AG20443 (cell line): Measurements from ENCODE around the gene ACIN1.

ENCODE experiments used
- DNase-seq: peaks from one replicate; pipeline ENCODE4 v3.0.0; 2012; ENCODE audit warnings: low spot score, mixed read lengths

The ACIN1 gene

DNA sequence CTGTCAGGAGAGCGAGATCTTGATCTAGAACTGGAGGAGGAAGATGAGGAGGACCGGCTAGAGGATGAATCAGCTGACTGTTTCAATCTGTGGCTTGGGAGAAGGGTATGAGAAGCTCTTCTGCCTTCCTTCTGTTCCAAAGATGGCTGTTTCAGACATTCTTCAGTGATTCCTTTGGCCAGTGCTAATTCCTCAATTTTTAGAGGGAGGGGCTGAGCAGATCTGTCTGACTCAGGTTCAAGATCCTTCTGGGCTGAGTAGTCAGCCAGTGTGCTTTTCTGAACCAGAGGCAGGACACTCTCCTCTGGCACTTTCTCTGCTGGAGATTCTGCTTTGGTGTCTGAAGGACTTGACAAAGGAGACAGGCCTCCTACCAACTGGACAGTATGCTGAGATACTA is 15.2 kb downstream of the ACIN1 start:
- peak; percentile 58 for DNase-seq

DNA sequence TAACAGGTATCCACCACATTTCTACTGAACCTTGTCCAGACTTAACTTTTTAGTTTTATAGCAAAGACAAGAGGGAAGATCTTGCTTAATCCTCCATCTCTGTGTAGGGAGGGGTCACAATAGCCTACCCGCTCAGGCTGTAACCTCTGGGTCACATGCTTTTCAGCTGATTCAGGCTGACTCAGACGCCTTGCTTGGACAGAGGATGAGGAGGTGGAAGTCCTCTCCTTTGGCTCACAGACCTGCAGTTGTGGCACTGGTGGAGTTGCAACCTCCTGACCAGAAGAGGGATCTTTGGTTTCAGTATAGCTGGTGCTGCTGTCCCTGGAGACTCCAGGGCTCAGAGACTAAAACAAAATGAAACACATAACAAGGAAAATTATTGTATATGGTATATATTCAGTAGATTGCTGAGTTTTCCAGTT is 16.2 kb downstream of the ACIN1 start:
- peak; percentile 89 for DNase-seq

DNA sequence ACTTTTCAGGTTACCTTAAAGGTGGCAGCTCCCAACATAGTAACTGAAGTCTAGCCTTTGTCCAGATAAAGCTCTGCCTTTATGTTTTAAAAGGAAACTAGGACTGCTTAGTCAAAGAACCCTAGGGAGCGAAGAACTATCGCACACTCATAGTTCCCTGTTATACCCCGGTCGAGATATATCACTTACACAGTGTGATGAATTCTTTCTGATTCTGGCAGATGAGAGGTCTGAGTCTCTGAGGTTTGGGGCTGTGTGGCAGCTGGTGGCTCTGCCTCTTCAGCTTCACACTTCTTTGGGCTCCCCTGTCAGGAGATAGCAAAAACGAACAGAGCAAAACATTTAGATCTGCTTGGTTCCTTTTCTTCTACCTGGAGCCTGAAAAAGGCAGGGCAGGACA is 17.0 kb downstream of the ACIN1 start:
- DNase-seq: no peak

DNA sequence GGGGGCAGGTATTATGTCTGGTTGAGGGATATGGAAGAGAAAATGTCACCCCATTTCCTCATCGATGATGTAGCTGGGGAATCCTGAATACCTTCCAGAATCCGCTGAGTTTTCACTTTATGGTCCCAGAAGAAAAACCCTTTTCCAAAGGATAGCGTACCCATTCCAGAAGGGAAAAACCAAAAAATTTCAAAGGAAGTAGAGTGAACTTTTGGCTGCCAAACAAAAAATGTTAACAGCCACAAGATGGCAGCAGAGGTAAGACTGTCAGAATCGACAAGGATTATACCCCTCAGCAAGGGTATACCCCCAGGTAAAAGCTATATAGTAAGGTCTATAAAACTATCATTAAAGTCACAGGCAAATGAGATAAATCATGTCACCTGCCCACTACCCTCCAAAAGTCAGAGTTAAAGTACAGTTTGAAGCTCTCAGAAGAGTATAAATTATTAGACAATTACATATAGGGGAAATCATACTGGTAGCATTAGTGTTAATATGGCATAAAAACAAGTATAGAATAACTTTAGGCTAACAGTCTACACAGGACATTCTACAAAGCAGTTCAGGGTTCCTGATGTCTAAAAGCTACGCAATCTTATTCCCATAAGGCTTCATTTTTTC is 18.0 kb downstream of the ACIN1 start:
- DNase-seq: peak; percentile 23

DNA sequence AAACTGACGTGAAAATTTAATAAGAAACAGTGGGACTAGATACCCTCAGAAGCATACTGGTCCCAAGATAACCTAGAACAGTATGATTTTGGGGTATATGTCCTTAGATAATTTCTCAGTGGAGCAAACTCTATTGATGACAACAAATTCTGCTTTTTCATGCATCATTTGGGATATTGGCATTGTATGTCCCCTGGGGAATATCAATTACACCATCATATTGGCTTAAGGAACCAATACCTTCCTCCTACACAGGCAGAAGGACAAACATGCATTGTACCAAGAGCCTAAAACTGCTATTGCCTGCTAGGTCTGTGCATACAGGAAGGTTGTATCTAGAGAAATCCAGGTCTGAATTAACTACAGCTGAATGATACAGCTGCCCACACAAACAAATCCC is 20.0 kb downstream of the ACIN1 start:
- no peak for DNase-seq

DNA sequence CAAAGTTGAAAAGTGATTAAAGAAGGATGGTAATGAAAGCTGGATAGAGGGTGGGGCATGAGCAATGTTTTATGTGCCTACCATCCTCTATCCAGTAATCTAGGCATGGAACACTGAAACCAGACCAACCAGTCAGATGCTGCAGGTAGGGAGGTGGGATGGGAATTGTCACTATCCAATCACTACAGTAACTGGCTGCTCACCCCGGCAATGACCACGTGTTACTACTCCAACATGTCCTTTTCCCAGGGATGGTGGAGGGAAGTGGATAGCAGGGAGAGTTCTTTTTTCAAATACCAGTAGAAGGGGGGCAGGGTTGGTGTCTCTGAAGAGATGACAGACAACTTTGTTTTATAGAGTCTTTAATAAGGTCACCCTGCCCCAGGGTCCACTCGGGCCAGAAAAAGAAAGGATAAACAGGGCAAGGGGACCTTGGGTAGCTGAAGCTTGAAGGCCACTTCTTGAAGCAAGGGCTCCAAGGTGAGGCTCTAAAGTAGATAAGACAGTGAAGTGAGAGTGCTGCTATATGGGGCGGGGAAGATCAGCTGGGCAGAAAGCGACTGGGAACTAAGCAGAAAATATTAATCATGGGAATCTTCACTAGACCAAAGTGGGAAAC is 22.9 kb downstream of the ACIN1 start:
- no peak for DNase-seq

DNA sequence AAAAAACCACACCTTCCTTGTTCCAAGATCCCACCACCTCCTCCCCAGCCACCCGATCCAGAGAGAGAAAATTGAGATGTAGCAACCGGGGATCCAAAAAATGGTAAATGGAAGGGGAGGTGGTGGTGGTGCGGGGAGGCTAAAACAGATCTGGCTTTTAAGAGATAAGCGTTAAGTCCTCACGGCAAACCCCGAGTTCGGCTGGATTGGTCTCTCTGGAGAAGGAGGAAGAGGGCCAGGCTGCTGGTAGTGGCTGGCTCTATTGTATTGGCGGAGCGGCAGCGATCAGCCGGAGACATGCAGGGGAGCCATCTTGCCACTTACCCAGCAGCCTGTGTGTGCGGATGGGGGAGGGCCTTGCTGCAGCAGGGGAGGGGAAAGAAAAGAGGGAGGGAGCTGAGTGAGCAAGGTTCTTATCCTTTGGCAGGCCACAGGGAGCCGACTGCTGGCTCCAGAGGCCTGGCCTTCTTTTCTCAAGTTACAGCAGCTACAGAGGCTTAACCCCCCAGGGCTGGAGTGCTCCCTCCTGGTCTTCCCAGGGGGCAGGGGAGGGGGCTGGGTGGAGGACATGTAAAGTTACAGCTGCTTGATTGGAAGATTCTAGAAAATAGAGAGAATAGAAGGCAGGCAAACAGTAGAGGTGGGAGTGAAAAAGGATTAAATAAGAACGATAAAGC is 23.6 kb downstream of the ACIN1 start:
- DNase-seq: peak; percentile 94

DNA sequence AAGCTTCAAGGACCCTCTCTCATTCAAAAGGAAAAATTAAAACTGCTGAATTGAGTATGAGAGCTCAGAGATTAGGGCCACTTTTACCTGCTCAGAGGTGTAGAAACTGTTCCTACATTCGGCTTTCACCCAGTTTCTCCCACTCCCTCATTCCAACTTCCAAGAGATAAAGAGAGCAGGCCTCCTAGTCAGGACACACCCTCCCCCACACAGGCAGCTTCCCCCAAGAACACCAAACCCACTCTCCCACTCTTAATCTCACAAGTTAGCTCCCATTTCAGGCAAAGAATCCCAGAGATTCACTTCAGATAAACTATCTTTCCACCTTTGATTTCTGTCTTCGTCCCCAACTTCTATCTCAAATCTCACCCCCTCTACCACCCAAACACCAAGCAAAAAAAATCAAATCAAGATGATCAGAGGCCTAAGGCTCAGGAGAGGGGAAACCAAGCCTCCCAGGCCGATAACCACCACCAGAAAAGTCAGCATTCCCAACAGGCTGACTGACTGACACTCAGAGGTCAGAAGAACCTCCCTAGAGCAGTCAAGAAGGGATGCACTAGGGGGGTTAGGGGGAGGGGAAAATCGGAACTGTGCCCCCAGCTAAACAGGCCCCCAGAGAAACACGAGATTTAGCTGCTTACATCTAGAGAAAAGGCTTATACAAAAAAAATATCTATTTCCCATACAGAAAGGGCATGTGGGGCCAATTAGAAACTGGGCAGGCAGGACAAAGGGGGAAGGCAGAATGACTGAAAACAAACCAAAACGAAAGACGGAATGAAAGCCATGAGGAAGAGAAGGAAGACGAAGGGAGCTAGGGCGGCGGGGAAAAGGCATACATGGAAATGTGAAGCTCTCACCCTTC is 24.4 kb downstream of the ACIN1 start:
- DNase-seq: no peak

DNA sequence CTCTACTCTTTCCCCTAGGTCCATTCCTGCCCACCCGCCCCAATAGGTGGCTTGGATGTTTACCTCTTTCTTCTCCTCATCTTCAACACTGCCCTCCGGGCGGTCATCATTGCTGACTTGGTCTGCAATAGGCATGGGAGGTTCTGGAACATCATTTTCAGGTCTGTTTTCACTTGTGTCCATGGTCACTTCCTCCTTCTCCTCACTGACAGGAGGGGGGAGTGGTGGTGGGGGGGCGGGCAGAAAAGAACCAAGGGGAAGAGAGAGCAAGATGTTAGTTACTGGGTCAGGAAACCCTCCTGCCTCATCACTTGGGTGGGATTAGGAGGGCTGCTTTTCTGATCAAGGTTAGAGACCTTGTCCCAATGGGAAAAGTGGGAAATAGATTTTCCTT is 25.5 kb downstream of the ACIN1 start:
- DNase-seq: no peak

DNA sequence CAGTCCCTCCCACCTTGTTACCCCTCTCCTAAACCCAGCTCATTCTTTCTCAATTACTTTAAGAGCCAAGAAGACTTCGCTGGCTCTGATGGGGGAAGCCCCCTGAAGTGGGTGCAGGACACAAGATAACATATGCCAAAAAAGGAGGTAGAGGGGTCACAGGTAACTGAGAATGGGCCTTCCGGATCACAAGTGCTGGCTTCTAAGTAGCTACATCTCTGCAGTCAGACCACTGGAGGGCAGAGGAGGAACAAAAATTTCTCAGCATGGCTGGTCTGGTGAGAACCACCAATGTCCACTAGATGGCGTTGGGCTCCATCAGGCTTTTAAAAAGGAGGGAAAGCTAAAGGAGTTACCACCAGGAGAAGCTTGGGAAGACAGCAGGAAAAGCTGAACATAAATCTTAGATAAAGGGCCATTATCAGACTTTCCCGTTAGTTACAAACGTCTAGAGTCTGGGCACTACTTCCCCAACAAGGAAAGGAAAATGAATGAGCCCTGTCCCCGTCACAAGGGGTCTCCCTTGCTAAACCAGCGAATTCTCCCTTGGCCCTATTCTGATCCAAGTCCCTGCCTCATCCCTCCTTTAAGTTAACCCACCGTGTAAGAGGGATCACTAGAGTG is 26.0 kb downstream of the ACIN1 start:
- peak; percentile 90 for DNase-seq

DNA sequence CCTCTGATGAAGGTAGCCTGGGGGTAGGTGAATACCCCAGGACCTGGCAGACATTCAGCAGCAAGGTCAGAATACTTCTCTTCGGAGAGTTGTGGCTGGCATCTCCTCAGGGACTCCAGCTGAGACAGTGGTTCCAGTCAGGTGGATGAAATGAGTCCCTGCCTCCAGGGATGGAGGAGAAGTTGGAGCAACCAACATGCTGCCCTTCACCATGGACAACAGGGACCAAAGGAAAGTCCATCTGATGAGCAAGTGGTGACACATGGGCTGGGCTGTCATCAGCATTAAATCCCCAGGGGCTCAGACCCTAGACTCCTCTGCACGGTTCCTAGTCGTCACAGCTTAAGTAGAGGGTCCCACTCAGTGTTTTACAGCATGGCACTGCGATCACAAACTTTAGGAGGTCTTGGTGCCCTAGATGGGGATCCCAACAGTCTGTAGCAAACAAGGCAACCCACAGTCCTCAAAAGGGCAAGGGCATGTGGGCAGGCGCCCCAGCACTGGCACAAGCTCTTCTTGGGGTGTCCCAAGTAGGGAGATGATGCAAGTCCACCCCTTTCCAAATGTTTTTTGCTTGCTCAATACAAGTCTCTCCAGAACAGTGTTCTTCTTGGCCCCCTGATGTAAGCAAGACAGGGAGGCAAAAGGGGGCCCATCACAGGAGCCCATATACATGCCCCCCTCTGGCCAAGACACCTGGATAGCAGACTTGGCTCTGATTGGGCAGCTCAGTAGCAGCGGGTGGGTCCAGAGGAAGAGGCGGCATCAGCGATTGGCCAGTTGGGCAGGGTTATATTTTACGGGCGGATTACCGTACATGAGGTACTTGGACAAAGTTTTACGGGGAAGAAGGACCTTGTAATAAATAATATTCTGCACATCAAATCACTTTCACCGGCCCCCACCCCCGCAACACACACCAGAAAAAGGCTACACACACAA is 26.8 kb downstream of the ACIN1 start:
- no peak for DNase-seq

DNA sequence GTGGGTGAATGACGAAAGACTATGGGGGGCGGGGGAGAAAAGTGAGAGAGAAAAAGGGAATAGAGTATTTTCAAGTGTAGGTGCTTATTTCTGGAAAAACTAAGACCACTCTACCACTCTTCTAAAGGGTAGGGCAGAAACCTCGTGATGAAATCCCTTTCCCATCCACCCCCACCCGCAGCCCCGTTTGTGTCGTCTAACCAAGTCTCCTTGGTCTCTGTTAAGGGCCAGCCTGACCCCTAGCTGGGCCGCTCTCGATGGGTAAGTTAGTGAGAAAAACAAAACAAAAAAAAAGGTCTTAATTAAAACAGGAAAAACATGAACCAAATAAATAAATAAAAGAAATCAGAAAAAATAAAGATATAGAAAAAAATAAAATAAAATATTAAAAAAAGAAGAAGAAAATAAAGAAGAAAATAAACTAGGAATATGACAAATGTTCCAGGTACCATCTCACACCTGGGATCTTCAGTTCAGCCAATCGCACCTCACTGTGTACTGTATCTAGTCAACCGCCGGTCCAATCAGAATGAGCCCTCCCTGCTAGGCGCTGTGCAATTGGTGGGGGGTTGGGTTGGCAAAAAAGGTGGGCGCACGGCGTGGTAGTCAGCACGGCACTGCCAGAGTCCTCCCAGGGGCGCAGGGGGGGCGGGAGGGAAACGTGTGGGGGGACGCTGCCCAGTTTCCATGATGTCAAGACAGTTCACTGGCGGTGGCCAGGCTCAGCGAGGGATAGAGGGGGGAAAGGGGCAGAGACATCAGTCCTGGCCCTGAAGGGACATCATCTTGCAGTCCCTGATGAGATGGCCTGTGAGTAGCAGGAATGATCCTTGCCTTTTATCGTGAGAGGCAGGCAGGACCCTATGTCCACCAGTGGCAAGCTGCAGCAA is 27.8 kb downstream of the ACIN1 start:
- DNase-seq: no peak

DNA sequence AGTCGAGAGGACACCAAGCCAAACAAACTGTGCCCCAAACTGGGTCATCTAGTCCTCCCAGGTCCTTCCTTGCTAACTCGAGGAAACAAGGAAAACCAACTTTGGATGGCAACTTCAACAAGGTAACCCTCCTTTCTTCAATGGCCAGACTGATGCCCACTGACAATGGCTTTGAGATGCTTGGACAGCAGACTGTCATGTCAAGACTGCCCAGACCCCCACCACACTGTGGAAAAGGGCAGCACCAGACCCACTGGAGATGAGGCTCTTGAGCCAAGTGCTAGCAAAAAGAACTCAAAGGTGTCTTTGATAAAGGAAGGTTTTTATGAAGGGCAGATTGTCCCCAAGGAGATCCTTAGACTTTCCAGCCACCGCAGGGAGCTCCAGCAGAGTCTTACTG is 28.6 kb downstream of the ACIN1 start:
- DNase-seq: no peak

DNA sequence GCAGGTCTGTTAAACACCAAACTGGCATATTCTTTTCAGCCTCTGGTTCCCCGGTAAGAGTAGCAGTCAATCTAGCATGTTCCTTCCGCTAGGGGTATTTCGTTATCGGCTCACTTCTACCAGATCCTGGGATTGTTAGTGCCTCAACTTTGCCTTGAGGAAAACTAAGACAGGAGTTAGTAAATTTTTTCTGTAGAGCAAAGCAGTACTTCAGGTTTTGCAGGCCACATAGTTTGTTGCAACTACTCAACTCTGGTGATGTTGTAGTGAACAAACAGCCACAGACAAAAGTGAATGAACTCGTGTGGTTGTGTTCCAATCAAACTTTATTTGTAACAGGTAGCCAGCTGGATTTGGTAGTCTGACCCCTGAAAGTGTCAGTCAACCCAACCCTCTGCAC is 31.3 kb downstream of the ACIN1 start:
- DNase-seq: no peak

DNA sequence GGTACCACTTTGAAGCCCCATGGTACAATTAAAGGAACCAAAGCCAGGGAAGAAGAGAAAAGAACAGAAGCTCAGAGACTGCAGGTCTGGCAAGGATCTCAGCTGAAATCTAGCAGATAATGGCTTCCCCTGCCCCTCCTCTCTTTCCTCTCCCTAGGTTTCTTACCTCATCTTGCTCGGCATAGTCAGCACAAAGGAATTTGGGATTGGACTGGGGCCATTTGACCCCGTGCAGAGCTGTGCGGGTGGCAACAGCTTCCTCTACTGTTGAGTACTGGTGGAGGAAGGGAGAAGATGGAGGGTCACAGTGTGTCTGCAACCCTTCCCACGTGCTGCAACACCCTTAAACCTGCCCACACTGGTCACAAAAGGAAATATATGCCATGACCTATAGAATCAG is 32.9 kb downstream of the ACIN1 start:
- peak; percentile 89 for DNase-seq

DNA sequence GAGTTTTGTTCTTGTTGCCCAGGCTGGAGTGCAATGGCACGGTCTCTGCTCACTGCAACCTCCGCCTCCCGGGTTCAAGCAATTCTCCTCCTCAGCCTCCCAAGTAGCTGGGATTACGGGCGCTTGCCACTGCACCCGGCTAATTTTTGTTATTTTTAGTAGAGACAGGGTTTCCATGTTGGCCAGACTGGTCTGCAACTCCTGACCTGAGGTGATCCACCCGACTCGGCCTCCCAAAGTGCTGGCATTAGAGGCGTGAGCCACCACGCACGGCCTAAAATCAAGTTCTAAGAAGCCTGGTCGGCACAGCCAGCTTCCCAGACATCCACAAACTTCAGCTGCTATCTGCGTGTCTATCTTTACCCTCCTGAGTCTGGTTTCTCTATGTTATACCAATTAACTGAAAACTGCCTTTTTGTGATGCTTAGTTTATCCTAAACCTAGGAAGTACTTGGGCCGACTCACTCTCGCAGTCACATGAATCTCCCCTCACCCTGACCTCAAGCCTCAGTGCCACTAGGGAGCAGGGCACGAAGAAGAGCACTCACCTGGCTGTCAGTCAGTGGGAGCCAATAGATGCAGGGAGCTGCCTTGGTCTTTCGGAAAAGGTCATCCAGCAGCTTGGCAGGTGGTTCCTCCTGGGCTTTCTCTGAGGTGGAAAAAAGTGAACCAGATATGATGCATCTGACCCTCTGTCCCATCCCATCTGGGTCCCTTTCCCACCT is 34.2 kb downstream of the ACIN1 start:
- no peak for DNase-seq

DNA sequence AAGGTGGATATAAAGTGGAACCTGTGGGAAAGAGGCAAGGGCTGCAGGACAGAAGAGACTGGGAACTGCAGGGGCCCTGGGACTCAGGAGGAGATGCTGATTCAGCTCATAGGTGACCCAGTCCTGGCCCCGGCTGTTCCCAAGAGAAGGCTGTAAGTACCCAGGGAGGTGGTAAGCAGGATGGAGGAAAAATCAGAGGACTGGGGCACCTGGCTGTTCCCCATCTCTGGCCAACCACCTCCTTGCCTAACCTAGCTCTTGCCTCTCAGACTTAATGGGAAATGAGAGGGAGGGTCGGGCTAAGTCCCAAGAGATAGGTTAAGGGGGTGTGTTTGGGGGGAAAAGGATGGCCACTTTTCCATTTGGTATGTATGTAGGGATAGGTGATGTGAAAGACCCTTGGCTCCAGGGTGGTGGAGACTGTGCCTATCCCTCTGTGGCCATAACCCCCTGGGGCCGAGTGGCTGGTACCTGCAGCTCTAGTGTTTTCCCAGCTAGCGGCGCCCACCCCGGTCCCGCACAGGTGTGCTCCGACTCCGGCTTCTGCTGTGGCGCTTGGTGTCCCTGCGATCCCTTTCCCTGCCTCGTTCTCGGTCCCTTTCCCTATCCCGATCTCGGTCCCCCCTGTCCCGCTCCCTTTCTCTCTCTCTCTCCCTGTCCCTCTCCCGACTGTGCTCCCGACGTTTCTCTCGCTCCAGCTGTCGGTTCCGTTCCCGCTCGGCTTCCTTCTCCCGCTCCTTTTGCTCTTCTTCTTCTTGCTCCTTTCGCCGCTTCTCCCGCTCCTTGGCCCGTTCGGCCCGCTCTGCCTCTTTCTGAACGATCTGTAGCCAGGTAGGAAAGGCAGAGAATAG is 36.1 kb downstream of the ACIN1 start:
- DNase-seq: no peak
